CD4-positive, alpha-beta T cell treated with Interleukin-12 subunit alpha and Interleukin-12 subunit beta, for 1 hour (primary cell): ENCODE measurements around the gene TSPAN31.

Experiments used
- DNase-seq: peaks from one replicate; pipeline ENCODE4 v3.0.0-alpha.2; 2020

Gene TSPAN31

DNA sequence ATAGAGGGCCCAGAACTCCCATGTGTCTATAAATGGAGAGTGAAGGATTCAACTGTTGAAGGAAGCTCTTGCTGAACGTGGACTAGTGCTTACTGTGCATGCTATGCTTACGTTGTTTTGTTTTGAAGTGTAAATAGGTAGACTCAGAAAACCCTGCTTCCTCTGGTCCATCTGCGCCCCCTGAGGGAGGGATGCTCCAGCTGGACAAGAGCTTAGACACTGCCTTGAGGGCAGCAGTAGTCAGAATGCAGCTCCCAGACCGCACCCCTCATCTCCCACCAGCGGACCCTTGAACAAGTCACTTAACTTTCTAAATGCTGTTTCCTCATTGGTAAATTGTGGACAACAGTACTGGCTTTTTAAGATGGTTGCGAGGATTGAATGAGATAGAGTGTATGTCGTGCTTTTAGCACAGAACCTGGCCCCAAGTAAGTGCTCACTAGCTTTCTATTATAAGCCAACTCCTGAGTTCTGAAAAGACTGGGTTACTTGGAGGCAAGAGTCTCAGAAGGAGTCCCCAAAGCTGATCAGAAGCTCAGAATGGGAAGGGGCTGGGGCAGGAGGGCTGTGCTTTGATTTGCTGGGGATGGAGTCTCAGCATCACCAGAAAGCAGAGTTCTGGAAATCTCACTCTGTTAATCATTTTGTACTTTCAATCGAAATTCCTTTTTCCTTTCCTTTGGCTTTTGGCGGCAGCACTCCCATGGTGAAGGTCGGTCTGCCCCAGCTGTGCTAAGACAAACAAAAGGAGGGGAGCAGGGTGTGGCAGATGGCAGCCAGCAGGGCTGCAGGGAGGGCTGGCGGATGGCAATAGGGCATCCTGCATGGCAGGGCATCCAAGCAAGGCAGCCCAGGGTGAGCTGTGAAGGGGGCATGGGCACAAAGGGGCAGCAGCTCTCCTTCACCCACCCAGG is 21.9 kb upstream of the TSPAN31 start:
- DNase-seq, result no peak

DNA sequence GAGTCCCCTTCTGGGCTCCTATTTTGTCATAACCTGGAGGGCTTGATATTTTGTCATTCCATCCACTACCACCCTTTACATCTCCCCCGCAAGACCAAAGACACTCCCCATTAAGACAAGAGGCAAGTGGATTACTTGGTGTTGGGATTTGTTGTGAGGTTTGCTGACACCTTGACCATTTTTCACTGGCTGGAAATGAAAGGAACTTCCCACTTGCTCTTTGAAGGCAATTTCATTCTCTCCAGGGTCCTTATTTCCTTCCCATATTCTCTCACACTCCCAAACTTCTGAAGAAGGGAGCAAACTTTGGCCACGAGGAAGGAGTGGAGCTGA is 21.2 kb upstream of the TSPAN31 start:
- DNase-seq, result no peak

DNA sequence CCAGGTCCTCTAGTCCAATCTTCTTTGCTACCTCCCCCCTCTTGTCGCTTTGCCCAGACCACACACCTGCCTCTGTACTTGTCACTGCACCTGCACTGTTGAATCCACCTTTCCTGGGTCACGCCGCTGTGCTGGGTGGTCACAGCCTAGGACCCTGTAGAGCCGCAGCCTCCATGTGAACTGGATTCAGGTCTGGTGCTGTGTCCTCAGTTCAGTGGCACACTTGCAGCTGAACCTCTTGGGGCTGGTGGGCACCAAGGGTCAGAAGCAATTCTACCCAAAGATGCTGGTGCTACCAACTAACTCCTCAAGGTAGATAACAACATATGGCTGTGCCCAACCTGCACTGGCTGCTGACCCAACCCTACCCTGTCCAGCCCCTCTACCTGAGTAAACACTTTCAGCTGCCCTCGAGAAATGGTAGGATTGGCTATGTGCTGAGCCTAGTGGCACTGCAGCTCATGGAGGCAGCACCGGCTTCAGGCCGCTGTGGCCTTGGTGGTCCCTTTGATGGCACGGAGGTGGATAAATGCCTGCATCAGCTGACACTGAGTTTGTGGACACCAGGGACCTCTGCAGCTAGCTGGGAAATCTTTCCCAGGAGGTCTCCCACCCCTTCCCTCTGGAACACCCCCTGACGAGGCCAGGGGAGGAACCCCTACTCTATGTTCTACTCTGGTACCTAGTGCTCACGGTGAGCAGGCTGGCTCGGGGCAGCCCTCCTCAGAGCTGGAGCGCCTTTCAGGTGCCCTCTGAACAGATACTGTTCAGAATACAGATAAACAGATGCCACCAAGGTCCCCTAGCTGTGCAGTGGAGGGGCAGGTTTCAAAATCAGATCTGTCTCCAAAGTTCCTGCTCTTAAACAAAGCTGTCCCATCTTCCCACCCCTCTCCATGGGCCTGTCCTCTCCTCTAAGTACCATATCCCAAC is 20.6 kb upstream of the TSPAN31 start:
- no peak for DNase-seq

DNA sequence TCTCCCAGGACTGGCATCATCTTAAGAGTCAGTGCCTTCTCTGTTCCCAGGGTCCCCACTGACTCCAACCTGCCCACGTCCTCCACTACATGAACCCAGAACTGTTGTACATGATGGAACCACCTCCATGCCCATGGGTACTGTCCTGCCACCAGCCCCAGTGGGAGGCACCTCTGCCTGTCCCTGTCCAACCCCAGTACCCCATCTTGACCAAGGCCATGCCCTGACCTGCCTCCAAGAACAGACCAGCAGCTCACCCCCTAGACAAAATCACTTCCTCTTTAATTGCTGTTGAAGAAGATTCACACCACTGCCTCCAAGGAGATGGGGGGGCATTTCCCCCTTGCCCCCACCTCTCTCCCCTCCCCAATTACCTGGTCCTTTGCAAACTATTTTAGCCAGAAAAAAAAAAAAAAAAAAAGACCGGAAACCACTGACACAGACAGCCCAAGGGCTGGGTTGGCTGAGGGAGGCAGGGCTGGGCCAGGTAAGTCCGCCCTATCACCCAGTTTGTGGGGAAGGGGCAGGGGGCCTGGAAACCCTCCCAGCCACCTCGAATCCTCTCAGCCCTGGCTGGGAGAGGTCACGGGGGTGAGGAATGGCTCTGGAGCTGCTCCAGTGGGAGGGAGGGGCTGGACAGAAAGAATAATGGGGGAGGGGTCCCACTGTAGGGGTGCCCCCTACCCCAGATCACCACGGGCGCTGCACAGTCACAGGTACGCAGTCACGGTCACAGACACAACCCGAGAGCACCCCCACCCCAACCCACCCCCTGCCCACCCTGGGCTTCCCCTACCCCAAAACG is 19.7 kb upstream of the TSPAN31 start:
- no peak for DNase-seq

GRCh38 chr12:57725851-57726150 is 19.0 kb upstream of the TSPAN31 start:
- DNase-seq, result no peak

- DNase-seq, result peak; percentile 40
These were observed 18.5 kb upstream of the TSPAN31 start for GRCh38 chr12:57726151-57726883.

DNA sequence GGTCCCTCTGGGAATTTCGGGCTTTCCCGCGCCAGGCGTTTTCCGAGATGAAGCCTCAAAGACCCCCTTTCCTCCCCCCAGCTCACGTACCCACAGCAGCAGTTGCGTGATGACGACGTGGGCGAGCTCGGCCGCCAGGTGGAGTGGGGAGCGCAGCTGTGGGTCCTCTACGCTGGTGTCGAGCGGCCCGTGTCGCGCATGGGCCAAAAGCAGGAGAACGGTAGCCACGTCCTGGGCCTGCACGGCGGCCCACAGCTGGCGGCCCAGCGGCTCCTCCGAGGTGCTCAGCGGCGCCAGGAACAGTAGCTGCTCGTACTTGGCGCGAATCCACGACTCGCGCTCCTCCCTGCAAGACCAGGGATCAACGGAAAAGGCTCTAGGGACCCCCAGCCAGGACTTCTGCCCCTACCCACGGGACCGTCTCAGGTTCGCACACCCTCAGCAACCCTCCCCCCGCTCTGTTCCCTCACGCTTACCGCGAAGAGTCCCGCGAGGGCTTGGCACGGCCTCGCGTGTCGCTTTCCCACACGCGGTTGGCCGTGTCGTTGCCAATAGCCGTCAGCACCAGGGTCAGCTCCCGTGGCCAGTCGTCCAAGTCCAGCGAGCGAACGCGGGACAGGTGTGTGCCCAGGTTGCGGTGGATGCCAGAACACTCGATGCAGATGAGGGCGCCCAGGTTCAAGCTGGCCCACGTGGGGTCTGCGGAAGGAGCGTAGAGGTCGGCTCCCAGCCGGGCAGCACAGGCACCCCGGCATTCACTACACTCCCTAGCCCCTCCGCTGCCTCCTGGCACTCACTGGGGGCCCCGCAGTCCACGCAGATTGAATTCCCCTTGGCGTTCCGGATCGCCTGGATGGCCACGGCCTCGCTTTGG is 17.7 kb upstream of the TSPAN31 start:
- DNase-seq, result no peak

DNA sequence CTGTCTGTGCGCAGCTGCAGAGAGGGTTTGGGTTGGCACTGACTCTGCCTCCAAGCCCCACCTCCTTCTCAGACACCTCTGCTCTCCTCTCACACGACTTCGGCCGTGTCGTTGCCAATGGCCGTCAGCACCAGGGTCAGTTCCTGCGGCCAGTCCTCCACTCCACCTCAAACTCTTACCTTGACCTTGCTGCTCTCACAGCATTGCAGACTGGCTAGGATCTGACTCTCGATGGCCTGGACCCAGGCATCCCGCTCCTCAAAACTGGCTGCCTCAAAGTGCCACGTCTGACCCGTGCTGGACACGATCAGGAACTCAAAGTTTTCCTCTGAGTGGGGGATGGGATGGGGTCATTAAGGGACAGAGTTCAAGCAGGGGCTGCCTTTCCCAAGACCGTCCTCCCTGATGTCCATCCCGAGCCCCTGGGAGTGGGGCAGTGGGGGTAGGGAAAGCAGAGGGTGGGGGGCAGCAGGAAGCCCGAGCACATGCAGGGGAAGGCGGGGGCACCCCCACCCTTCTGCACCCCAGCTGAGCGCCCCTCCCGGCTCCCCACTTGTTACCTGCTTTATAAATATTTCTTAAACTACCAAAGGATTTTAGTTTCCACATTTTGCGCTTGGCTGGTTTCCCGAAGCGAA is 17.0 kb upstream of the TSPAN31 start:
- no peak for DNase-seq

DNA sequence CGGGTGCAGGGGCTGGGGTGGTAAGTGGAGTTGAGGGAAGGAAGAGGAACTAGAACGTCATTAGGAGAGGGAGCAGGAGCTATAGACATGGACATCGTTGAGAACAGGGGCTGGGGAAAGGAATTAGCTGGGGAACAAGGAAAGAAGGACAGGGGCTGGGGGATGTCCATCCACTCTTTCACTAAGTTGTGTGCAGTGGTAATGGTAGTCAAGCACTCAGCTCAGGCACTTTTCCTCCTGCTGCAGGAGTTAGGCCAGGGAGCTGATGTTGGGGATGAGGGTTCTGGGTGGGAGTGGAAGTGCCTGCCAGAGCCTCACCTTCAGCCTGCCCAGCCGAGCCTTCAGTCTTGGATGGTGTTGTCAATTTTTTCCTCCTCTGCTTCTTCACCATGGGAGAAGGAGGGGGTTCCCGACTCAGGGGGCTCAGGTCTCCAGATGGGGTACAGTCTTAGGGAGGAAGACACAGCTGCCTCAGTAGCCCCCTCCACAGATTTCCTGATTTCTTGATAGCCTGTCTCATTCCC is 15.5 kb upstream of the TSPAN31 start:
- DNase-seq, result no peak

GRCh38 chr12:57730336-57731067 is 14.3 kb upstream of the TSPAN31 start:
- no peak for DNase-seq

GRCh38 chr12:57731411-57732080 is 13.3 kb upstream of the TSPAN31 start:
- DNase-seq, result no peak

GRCh38 chr12:57732270-57732669 is 12.6 kb upstream of the TSPAN31 start:
- no peak for DNase-seq

DNA sequence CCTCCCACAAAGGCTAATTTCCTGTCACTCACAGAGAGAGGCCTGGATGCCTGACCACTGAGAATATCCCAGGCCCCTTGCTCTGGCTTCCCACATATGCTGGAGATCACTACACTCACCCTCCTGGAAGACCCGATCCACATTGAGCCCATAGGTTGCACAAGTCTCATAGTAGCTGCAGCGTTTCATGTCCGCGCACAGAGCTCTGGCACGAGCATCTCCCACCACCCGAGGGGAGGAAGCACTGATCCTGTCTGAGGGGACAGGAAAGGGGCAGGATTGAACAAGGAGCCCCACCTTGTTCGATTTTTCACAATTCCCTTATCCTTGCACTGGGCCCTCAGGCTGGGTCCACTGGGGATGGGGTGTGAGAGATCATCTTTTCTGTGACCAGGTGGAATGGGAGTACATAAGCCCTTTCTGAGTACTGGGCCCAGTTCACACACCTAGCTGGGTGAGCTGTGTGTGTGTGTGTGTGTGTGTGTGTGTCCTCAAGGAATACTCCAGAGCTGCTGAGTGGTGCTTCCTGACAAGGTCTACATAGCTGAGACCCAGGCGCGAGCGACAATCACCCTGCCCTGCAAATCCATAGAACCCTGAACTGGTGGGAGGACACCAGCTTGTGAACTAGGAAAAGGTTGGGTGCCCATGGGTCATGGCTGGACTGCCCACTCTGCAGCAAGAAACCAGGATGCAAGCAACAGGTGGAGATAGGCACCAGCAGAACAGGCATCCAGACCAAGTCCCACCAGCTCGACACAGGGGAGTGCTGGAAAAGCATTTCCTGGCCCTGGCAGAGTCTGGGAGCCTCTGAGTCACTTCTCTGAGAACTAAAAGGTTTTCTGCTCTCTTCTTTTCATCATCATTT is 11.9 kb upstream of the TSPAN31 start:
- DNase-seq, result no peak

- DNase-seq, result no peak
These were observed 10.9 kb upstream of the TSPAN31 start for GRCh38 chr12:57733928-57734327.

GRCh38 chr12:57734591-57734990 is 10.2 kb upstream of the TSPAN31 start:
- no peak for DNase-seq

- DNase-seq, result no peak
These were observed 9.5 kb upstream of the TSPAN31 start for GRCh38 chr12:57735198-57735855.

- DNase-seq, result no peak
These were observed 8.7 kb upstream of the TSPAN31 start for GRCh38 chr12:57735952-57736740.
